ENCODE results near the gene NUP37. TPM values are rescaled to one million over a fixed set of nuclear protein-coding genes. Genes with fewer than 3 reads are reported as not detected.
"Not testable (repeated sequence)": the region's sequence is repeated elsewhere in the genome, so short reads cannot be mapped to it uniquely, and the experiment has no call there.

The NUP37 gene, protein sequence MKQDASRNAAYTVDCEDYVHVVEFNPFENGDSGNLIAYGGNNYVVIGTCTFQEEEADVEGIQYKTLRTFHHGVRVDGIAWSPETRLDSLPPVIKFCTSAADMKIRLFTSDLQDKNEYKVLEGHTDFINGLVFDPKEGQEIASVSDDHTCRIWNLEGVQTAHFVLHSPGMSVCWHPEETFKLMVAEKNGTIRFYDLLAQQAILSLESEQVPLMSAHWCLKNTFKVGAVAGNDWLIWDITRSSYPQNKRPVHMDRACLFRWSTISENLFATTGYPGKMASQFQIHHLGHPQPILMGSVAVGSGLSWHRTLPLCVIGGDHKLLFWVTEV
- total RNA-seq (10 to 100 TPM in 4 of 5 donors, 1 to 10 TPM in 1; 7.8 to 76.4 (median 12.6) TPM), polyA plus RNA-seq (10 to 100 TPM; 15.0 to 19.3 (median 16.2) TPM)
- long read RNA-seq, donor 1, partial matches to known transcripts: 0 of 2 reads
- long read RNA-seq, donor 1, other reads (novel, unspliced or antisense): 0 of 2 reads
- long read RNA-seq, donor 2, partial matches to known transcripts: 0 of 3 reads
- long read RNA-seq, donor 2, other reads (novel, unspliced or antisense): 0 of 3 reads
- long read RNA-seq, donor 3, partial matches to known transcripts: 5 of 8 reads
- long read RNA-seq, donor 3, other reads (novel, unspliced or antisense): 0 of 8 reads
- long read RNA-seq, donor 4, partial matches to known transcripts: 0 of 2 reads
- long read RNA-seq, donor 4, other reads (novel, unspliced or antisense): 0 of 2 reads
- long read RNA-seq, donor 5, transcript NUP37-209 (10 exons, 2,372 nt): major isoform, 5 of 6 reads
- long read RNA-seq, donor 5, partial matches to known transcripts: 0 of 6 reads
- long read RNA-seq, donor 5, other reads (novel, unspliced or antisense): 0 of 6 reads
- long read RNA-seq, donor 6, transcript NUP37-209 (10 exons, 2,372 nt): major isoform, 7 of 16 reads
- long read RNA-seq, donor 6, partial matches to known transcripts: 7 of 16 reads
- long read RNA-seq, donor 6, other reads (novel, unspliced or antisense): 0 of 16 reads
- long read RNA-seq, donor 7, transcript NUP37-209 (10 exons, 2,372 nt): major isoform, 13 of 24 reads
- long read RNA-seq, donor 7, partial matches to known transcripts: 8 of 24 reads
- long read RNA-seq, donor 7, other reads (novel, unspliced or antisense): 0 of 24 reads
- long read RNA-seq, donor 8, transcript NUP37-209 (10 exons, 2,372 nt): major isoform, 7 of 13 reads
- long read RNA-seq, donor 8, partial matches to known transcripts: 6 of 13 reads
- long read RNA-seq, donor 8, other reads (novel, unspliced or antisense): 0 of 13 reads
- long read RNA-seq, donor 9, partial matches to known transcripts: 0 of 5 reads
- long read RNA-seq, donor 9, other reads (novel, unspliced or antisense): 0 of 5 reads
- long read RNA-seq, donor 10, partial matches to known transcripts: 5 of 9 reads
- long read RNA-seq, donor 10, other reads (novel, unspliced or antisense): 0 of 9 reads

GRCh38 chr12:102119674-102120563, at the start of gene NUP37, which contains the start of gene PARPBP:
Gene NUP37, minus strand, starts transcription at chr12:102120114. Its CDS starts 1,596 bp downstream, at chr12:102118518.
Gene PARPBP, plus strand, starts transcription at chr12:102120183. Its CDS starts 3,706 bp downstream, at chr12:102123889.
- TF ChIP-seq EP300 (IDR thresholded peaks at IDR 0.05): no peak
- TF ChIP-seq POLR2A (IDR thresholded peaks at IDR 0.05): no peak
- TF ChIP-seq CTCF (IDR thresholded peaks at IDR 0.05): peak in 1 of 7 experiments; percentile 16
- TF ChIP-seq POLR2AphosphoS5 (IDR thresholded peaks at IDR 0.05): peak; percentile 57 to 90 (median 85)
- DNase-seq: peak; percentile 90 to 97
- Histone ChIP-seq H3K4me1 (peaks cover 16 to 29% (median 18%) of the 10 kb centered on the region in 4 donors), H3K27me3 (no peaks in the 10 kb centered on the region), H3K27ac (peak within 1 kb of the TSS; percentile 56 to 90 (median 88)), H3K4me3 (peak within 1 kb of the TSS; percentile 67 to 78 (median 75)), H3K36me3 (peaks cover 5 to 34% (median 28%) of the 10 kb centered on the region in 4 donors), H3K9me3 (no peaks in the 10 kb centered on the region)
- WGBS, 5 donors: 0 to 2% (median 1%) methylated on average over 32 to 62 of the region's 62 CpGs
- intact Hi-C loops (cut with DNase I; ENCODE audit: low total_unique reads): no loop called here

- no peaks in the 10 kb centered on the region for H3K9me3 ChIP-seq
- no peak overlapping the region for H3K4me3 ChIP-seq
- no peaks in the 10 kb centered on the region for H3K4me1 ChIP-seq
- H3K27ac ChIP-seq: no peak overlapping the region
- no peak for DNase-seq
- no peaks in the 10 kb centered on the region for H3K36me3 ChIP-seq
- no peak for TF ChIP-seq CTCF (IDR thresholded peaks at IDR 0.05)
- no peak for TF ChIP-seq EP300 (IDR thresholded peaks at IDR 0.05)
- no peak for TF ChIP-seq POLR2A (IDR thresholded peaks at IDR 0.05)
- no peak for TF ChIP-seq POLR2AphosphoS5 (IDR thresholded peaks at IDR 0.05)
- intact Hi-C loops (cut with DNase I; ENCODE audit: low total_unique reads): no loop called here
- no peaks in the 10 kb centered on the region for H3K27me3 ChIP-seq
These were observed 48.1 kb upstream of the NUP37 start for GRCh38 chr12:102167821-102168604.

DNA sequence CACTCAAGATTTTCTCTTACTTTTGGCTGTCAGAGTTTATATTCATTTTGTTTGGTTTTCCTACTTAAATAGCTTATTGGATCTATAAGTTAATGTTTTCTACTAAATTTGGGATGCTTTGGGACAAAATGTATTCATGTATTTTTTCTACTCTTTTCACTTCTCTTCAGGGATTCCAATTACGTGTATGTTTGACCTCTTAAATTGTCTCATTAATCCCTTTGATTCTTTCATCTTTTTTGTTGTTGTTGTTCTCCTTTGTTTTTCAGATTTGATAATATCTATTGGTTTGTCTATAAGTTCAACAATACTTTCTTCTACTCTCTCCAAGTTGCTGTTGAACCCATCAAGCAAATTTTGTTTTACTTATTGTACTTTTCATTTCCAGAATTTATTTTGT, 43.5 kb upstream of the NUP37 start:
- TF ChIP-seq CTCF (IDR thresholded peaks at IDR 0.05) (no peak), EP300 (IDR thresholded peaks at IDR 0.05) (no peak), POLR2A (IDR thresholded peaks at IDR 0.05) (no peak), POLR2AphosphoS5 (IDR thresholded peaks at IDR 0.05) (no peak)

DNA sequence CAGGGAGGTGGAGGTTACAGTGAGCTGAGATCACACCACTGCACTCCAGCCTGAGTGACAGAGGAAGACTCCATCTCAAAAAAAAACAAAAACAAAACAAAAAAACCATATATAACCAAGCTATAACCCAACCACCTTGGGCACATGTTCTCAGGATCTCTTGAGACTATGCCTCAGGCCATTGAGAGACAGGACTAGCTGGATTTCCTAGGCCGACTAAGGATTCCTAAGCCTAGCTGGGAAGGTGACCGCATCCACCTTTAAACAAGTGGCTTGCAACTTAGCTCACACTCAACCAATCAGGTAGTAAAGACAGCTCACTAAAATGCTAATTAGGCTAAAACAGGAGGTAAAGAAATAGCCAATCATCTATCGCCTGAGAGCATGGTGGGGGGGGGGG, 35.3 kb upstream of the NUP37 start:
- WGBS, 5 donors: 94 to 99% (median 96%) methylated on average over 3 of the region's 3 CpGs
- H3K36me3 ChIP-seq; H3K4me1 ChIP-seq; H3K9me3 ChIP-seq; H3K4me3 ChIP-seq; DNase-seq; H3K27ac ChIP-seq; intact Hi-C loops (cut with DNase I; ENCODE audit: low total_unique reads); H3K27me3 ChIP-seq: not testable (repeated sequence)

More for the DNA sequence above, 43.5 kb upstream of the NUP37 start:
- no peaks in the 10 kb centered on the region for H3K9me3 ChIP-seq
- WGBS, 5 donors: 88 to 100% (median 94%) methylated on average over 1 of the region's 1 CpG
- no peak overlapping the region for H3K27ac ChIP-seq
- no peak for DNase-seq
- intact Hi-C loops (cut with DNase I; ENCODE audit: low total_unique reads): no loop called here
- no peaks in the 10 kb centered on the region for H3K4me1 ChIP-seq
- H3K4me3 ChIP-seq: no peak overlapping the region
- no peaks in the 10 kb centered on the region for H3K27me3 ChIP-seq
- H3K36me3 ChIP-seq: no peaks in the 10 kb centered on the region

DNA sequence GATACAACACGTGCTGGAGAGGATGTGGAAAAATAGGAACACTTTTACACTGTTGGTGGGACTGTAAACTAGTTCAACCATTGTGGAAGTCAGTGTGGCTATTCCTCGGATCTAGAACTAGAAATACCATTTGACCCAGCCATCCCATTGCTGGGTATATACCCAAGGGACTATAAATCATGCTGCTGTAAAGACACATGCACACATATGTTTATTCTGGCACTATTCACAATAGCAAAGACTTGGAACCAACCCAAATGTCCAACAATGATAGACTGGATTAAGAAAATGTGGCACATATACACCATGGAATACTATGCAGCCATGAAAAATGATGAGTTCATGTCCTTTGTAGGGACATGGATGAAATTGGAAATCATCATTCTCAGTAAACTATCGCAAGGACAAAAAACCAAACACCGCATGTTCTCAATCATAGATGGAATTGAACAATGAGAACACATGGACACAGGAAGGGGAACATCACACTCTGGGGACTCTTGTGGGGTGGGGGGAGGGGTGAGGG, 27.2 kb upstream of the NUP37 start:
- H3K27ac ChIP-seq; H3K4me3 ChIP-seq; DNase-seq; intact Hi-C loops (cut with DNase I; ENCODE audit: low total_unique reads); H3K9me3 ChIP-seq; H3K4me1 ChIP-seq; H3K36me3 ChIP-seq; H3K27me3 ChIP-seq: not testable (repeated sequence)
- whole genome bisulfite sequencing, 5 donors: 92 to 99% (median 97%) methylated on average over 3 to 4 of the region's 4 CpGs
